HPDE6-E6E7 (cell line): Measurements from ENCODE around the gene TXNRD2.

Experiments
- DNase-seq: peaks from one replicate; pipeline ENCODE4 v3.0.0; 2011; ENCODE audit warnings: missing footprints; ENCODE audit errors: extremely low spot score

The TXNRD2 gene

DNA sequence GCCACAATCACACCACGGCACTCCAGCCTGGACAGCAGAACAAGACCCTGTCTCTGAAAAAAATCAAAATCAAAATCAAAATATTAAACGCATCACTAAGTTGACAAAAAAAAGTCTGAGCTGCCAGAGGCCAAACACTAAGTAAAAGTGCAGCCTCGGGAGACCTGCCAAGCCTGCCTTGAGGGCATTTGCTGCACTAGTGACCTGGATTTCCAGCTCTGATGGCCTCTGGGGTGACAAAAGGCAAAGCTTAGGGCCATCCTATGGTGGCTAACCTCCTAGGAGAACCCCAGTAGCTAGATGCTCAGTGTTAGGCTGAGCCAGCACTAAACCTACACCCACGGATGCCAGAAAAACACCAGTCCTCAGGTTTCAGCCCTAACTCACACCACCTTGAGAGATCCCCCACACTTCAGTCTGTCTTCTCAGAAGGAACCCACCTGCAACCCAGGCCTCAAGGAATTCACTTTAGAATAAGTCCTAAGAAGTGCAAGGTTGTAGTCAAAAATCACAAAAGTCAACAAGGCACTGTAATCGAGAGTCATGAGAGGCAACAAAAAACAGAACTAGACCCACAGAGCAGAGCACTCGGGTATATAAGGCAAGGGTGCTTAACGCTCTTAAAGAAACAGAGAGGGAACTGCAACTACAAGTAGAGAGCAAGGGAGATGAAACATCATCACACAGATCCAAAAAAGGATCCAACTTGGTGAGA is 115.6 kb downstream of the TXNRD2 start:
- DNase-seq: no peak
